VCaP (cell line): Measurements from ENCODE around the gene GABRB2.
"Not testable (repeated sequence)": the region's sequence is repeated elsewhere in the genome, so short reads cannot be mapped to it uniquely, and the experiment has no call there.

Experiments used
- H3K27ac ChIP-seq: fragments of 450-650 bp; 2 replicates; pipeline ENCODE4 v1.5.1; 2017
- TF ChIP-seq, protein P1 (sequence below): fragments of 450-650 bp; conservative IDR thresholded peaks from 2 replicates; pipeline ENCODE4 v1.5.1; 2017; ENCODE audit warnings: mild to moderate bottlenecking, moderate library complexity

Gene GABRB2

DNA sequence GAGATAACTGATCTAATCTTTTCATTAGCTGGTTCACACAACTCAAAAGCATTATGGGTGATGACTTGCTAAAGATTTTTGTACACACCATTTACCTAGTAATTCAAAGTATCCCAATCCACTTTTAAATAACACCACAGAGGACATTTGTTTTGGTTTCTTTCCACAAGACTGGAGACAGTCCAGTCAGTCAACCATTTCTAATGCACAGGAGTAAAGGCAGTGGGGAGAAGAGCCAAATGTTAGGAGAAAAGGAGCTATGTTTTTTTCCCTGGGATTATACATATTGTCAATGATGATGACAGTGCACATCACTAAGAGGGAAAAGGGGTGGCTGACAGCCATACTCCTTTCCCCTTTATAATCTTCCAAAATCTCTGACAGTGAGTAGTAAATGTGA lies 240.9 kb downstream of the GABRB2 start:
- no peak overlapping the region for H3K27ac ChIP-seq
- TF ChIP-seq, protein P1, sequence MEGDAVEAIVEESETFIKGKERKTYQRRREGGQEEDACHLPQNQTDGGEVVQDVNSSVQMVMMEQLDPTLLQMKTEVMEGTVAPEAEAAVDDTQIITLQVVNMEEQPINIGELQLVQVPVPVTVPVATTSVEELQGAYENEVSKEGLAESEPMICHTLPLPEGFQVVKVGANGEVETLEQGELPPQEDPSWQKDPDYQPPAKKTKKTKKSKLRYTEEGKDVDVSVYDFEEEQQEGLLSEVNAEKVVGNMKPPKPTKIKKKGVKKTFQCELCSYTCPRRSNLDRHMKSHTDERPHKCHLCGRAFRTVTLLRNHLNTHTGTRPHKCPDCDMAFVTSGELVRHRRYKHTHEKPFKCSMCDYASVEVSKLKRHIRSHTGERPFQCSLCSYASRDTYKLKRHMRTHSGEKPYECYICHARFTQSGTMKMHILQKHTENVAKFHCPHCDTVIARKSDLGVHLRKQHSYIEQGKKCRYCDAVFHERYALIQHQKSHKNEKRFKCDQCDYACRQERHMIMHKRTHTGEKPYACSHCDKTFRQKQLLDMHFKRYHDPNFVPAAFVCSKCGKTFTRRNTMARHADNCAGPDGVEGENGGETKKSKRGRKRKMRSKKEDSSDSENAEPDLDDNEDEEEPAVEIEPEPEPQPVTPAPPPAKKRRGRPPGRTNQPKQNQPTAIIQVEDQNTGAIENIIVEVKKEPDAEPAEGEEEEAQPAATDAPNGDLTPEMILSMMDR, result no peak

- TF ChIP-seq, protein P1, result no peak
- no peak overlapping the region for H3K27ac ChIP-seq
Measured at GRCh38 chr5:161302559-161302958, 244.0 kb downstream of the GABRB2 start.

- TF ChIP-seq, protein P1, result no peak
- H3K27ac ChIP-seq, result no peak overlapping the region
Measured at GRCh38 chr5:161301586-161301985, 244.9 kb downstream of the GABRB2 start.

- TF ChIP-seq, protein P1, result no peak
- H3K27ac ChIP-seq, result no peak overlapping the region
Measured at GRCh38 chr5:161299053-161299452, 247.5 kb downstream of the GABRB2 start.

GRCh38 chr5:161297388-161297787 lies 249.1 kb downstream of the GABRB2 start:
- H3K27ac ChIP-seq, result not testable (repeated sequence)

GRCh38 chr5:161295721-161296250 lies 250.7 kb downstream of the GABRB2 start:
- TF ChIP-seq, protein P1, result no peak
- H3K27ac ChIP-seq, result no peak overlapping the region

DNA sequence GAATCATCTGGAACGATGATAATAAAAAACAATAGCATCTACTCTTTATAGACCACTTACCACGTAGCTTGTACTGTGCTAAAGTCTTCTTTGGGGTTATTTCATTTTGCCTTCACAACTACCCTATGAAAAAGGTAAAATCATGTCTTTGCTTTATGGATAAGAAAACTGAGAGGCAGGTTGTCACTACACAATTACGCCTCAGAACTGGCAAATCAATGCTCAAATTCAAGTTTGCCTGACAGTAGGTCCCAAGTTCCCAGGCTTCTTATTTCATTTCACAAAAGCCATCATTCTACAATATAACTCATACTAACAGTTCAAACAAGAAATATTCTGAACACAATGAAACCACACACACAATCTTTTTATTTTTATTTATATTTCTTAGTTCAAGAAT lies 258.5 kb downstream of the GABRB2 start:
- TF ChIP-seq, protein P1, result no peak
- no peak overlapping the region for H3K27ac ChIP-seq

GRCh38 chr5:161287436-161287835 lies 259.1 kb downstream of the GABRB2 start:
- TF ChIP-seq, protein P1, result no peak
- H3K27ac ChIP-seq, result no peak overlapping the region
